HEK293 (cell line): ENCODE results near the gene SDE2.

Experiments
- CTCF ChIA-PET: fragments of 350-600 bp; formaldehyde crosslinking; extraction: SDS; loops from one replicate; lab custom pipeline; 2021; ENCODE audit warnings: antibody characterized with exemption; lab: Yijun Ruan, JAX
- POLR2A ChIA-PET: fragments of 300-600 bp; formaldehyde crosslinking; extraction: SDS; loops from one replicate; lab custom pipeline; 2020; ENCODE audit warnings: antibody characterized with exemption, inconsistent platforms; lab: Yijun Ruan, JAX
- H3K27ac ChIP-seq: fragments of 200-500 bp; sonication (Bioruptor generic); 2 replicates; pipeline ENCODE4 v1.5.1; 2014; ENCODE audit warnings: low read depth, low read length, control low read depth, inconsistent platforms; ENCODE audit errors: extremely low read depth
- H3K36me3 ChIP-seq, 2 experiments: fragments of 200-500 bp in 1 of 2; sonication (Bioruptor generic) in 1 of 2; 1 replicate in 1 of 2; 2 replicates in 1 of 2; pipeline ENCODE4 v1.5.1; 2014 to 2017; ENCODE audit warnings: inconsistent platforms in 2 of 2, low read length in 2 of 2; ENCODE audit not compliant: control insufficient read depth in 2 of 2, insufficient read depth in 1 of 2
- H3K4me1 ChIP-seq: fragments of 200-500 bp; sonication (Bioruptor generic); 2 replicates; pipeline ENCODE4 v1.5.1; 2014; ENCODE audit warnings: mild to moderate bottlenecking, low read length, inconsistent platforms; ENCODE audit not compliant: control insufficient read depth, insufficient read depth
- H3K4me3 ChIP-seq: 2 replicates; pipeline ENCODE4 v1.5.1; 2011; ENCODE audit warnings: low read depth, mild to moderate bottlenecking, control low read depth, low read length, moderate library complexity
- H3K9me3 ChIP-seq: fragments of 200-500 bp; sonication (Bioruptor generic); 2 replicates; pipeline ENCODE4 v1.5.1; 2014; ENCODE audit warnings: low read depth, low read length, inconsistent platforms; ENCODE audit not compliant: control insufficient read depth, insufficient read depth
- CTCF ChIP-seq: fragments of 450-650 bp; formaldehyde crosslinking; IDR thresholded peaks from 2 replicates; pipeline ENCODE4 v1.5.1; 2016; ENCODE audit warnings: missing biosample characterization, missing genetic modification characterization
- HIC1 ChIP-seq: fragments of 450-650 bp; formaldehyde crosslinking; IDR thresholded peaks from 2 replicates; pipeline ENCODE4 v1.5.1; 2016; ENCODE audit warnings: missing biosample characterization, missing genetic modification characterization
- KLF8 ChIP-seq: fragments of 450-650 bp; formaldehyde crosslinking; IDR thresholded peaks from 2 replicates; pipeline ENCODE4 v1.5.1; 2016; ENCODE audit warnings: missing biosample characterization, missing genetic modification characterization
- OVOL3 ChIP-seq: fragments of 450-650 bp; formaldehyde crosslinking; IDR thresholded peaks from 2 replicates; pipeline ENCODE4 v1.5.1; 2016; ENCODE audit warnings: missing biosample characterization, missing genetic modification characterization
- SP2 ChIP-seq: fragments of 450-650 bp; formaldehyde crosslinking; IDR thresholded peaks from 2 replicates; pipeline ENCODE4 v1.5.1; 2016; ENCODE audit warnings: missing biosample characterization, missing genetic modification characterization
- ZNF362 ChIP-seq: fragments of 450-650 bp; formaldehyde crosslinking; IDR thresholded peaks from 2 replicates; pipeline ENCODE4 v1.5.1; 2016; ENCODE audit warnings: missing biosample characterization, missing genetic modification characterization
- ZNF48 ChIP-seq: fragments of 450-650 bp; formaldehyde crosslinking; IDR thresholded peaks from 2 replicates; pipeline ENCODE4 v1.5.1; 2016; ENCODE audit warnings: missing biosample characterization, missing genetic modification characterization
- ZNF529 ChIP-seq: fragments of 450-650 bp; formaldehyde crosslinking; IDR thresholded peaks from 2 replicates; pipeline ENCODE4 v1.5.1; 2017; ENCODE audit warnings: missing genetic modification characterization, missing biosample characterization; ENCODE audit not compliant: insufficient replicate concordance
- ZNF560 ChIP-seq: fragments of 450-650 bp; formaldehyde crosslinking; IDR thresholded peaks from 2 replicates; pipeline ENCODE4 v1.5.1; 2017; ENCODE audit warnings: missing biosample characterization, missing genetic modification characterization, borderline replicate concordance
- ZNF621 ChIP-seq: fragments of 450-650 bp; formaldehyde crosslinking; IDR thresholded peaks from 2 replicates; pipeline ENCODE4 v1.5.1; 2017; ENCODE audit warnings: missing biosample characterization, missing genetic modification characterization
- ZSCAN30 ChIP-seq: fragments of 450-650 bp; IDR thresholded peaks from 2 replicates; pipeline ENCODE4 v1.5.1; 2018; ENCODE audit warnings: missing biosample characterization, mild to moderate bottlenecking, missing genetic modification characterization, moderate library complexity
- TF ChIP-seq, protein P1 (sequence below): fragments of 450-650 bp; formaldehyde crosslinking; IDR thresholded peaks from 2 replicates; pipeline ENCODE4 v1.5.1; 2017; ENCODE audit warnings: missing biosample characterization, missing genetic modification characterization
- TF ChIP-seq, protein P2 (sequence below): fragments of 450-650 bp; formaldehyde crosslinking; IDR thresholded peaks from 2 replicates; pipeline ENCODE4 v1.5.1; 2016; ENCODE audit warnings: missing biosample characterization, missing genetic modification characterization, borderline replicate concordance
- TF ChIP-seq, protein P3 (sequence below): fragments of 450-650 bp; formaldehyde crosslinking; conservative IDR thresholded peaks from 2 replicates; pipeline ENCODE4 v1.5.1; 2016; ENCODE audit warnings: low read depth, missing biosample characterization, missing genetic modification characterization

Gene SDE2

DNA sequence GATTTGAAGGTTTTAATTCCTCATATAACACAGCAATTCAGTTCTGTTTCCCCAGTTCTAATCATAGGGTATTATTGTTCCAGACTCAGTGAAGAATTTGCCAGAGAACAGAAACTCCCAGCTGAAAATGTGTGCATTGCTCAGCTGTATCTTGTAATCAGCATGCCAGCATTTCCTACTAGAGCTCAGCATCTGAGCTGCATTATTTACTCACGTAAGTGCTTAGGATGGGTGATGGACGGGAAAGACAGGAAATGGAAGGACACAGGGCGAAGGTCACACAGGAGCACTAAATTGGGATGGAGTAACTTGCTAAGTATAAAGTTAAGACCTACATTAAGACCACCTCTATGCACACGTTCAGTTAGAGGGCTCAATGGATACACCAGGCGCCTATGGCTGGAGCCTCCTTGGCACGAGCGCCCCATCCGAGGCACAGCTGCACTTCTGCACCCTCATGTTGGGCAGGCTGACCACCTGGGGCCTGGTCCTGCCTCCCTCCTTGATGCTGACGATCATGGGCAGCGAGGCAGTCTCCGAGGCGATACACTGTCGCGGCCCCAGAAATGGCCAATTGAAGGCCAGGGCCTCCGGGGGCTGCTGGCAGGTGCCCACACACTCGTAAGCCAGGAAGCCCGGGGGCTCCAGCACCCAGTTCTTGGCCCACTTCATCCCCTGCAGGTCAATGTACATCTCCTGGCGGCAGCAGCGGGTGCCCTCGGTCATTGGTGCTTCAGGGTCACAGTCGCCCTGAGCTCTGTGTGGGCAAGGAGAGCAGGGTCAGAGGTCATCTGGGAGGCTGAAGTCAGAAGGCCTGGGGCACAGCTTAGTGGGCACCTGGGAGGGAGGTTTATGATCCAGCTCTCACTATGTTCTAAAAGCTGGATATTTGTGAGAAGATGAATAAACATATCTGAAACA, 61.8 kb downstream of the SDE2 start:
- Histone ChIP-seq H3K36me3 (no peaks in the 10 kb centered on the region), H3K4me3 (no peak overlapping the region)
- TF ChIP-seq HIC1 (tag by site-specific recombination) (0 out of 2 replicates have a peak, but pooled peaks have one; percentile 16), ZNF48 (tag by site-specific recombination) (no peak)
- TF ChIP-seq, all 188 proteins: peak for 1
- ChIA-PET POLR2A (interaction anchor here (0.6 to 6.0 kb wide), 4 partner anchors 13 to 135 kb away, joined by 3 to 32 read pairs (median 10); partner anchors contain the start of gene PYCR2), CTCF (interaction anchor here (0.6 to 1.8 kb wide), 8 partner anchors 24 to 463 kb away, joined by 3 to 6 read pairs (median 3); no protein-coding TSS in a partner anchor)
- H3K4me1 ChIP-seq: no peaks in the 10 kb centered on the region
- no peaks in the 10 kb centered on the region for H3K9me3 ChIP-seq
- H3K27ac ChIP-seq: no peak overlapping the region

DNA sequence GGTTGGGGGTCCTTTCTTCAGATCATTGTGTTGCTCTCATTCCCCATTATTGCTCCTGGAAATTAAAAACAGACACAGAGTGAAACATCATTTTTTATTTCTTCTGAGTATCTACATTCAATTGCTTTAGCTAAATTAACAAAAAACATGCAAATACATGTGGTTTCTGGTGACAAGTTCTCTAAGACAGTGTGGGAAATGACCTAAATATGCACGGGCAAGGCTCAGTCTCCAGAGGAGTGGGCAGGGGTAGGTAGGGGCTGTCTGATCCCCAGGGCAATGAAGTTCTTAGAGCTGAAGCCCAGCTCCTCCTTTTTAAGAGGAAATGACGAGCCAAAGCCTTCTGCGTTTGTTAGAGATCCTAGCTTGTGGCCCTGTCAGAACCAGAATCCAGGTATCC, 62.6 kb downstream of the SDE2 start:
- POLR2A ChIA-PET: interaction anchor here (6.0 kb wide), 1 partner anchor 13 kb away, joined by 32 read pairs; the partner anchor contains the start of gene PYCR2
- H3K4me3 ChIP-seq: no peak overlapping the region
- H3K27ac ChIP-seq: no peak overlapping the region
- no peaks in the 10 kb centered on the region for H3K9me3 ChIP-seq
- CTCF ChIA-PET: interaction anchor here (0.5 to 0.8 kb wide), 3 partner anchors 37 to 476 kb away, joined by 3 to 6 read pairs (median 3); no protein-coding TSS in a partner anchor
- no peaks in the 10 kb centered on the region for H3K4me1 ChIP-seq
- H3K36me3 ChIP-seq: no peaks in the 10 kb centered on the region
- no peak for TF ChIP-seq SP2 (tag by site-specific recombination)
- TF ChIP-seq ZNF529: no peak
- no peak for TF ChIP-seq CTCF (tag by site-specific recombination)
- TF ChIP-seq OVOL3 (tag by site-specific recombination): no peak
- no peak for TF ChIP-seq KLF8 (tag by site-specific recombination)
- no peak for TF ChIP-seq ZNF621 (tag by site-specific recombination)
- TF ChIP-seq, protein P1, sequence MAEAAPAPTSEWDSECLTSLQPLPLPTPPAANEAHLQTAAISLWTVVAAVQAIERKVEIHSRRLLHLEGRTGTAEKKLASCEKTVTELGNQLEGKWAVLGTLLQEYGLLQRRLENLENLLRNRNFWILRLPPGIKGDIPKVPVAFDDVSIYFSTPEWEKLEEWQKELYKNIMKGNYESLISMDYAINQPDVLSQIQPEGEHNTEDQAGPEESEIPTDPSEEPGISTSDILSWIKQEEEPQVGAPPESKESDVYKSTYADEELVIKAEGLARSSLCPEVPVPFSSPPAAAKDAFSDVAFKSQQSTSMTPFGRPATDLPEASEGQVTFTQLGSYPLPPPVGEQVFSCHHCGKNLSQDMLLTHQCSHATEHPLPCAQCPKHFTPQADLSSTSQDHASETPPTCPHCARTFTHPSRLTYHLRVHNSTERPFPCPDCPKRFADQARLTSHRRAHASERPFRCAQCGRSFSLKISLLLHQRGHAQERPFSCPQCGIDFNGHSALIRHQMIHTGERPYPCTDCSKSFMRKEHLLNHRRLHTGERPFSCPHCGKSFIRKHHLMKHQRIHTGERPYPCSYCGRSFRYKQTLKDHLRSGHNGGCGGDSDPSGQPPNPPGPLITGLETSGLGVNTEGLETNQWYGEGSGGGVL (tag by site-specific recombination): no peak
- TF ChIP-seq, protein P2, sequence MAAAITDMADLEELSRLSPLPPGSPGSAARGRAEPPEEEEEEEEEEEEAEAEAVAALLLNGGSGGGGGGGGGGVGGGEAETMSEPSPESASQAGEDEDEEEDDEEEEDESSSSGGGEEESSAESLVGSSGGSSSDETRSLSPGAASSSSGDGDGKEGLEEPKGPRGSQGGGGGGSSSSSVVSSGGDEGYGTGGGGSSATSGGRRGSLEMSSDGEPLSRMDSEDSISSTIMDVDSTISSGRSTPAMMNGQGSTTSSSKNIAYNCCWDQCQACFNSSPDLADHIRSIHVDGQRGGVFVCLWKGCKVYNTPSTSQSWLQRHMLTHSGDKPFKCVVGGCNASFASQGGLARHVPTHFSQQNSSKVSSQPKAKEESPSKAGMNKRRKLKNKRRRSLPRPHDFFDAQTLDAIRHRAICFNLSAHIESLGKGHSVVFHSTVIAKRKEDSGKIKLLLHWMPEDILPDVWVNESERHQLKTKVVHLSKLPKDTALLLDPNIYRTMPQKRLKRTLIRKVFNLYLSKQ (tag by site-specific recombination): no peak
- TF ChIP-seq ZSCAN30 (tag by site-specific recombination): no peak
- TF ChIP-seq, protein P3, sequence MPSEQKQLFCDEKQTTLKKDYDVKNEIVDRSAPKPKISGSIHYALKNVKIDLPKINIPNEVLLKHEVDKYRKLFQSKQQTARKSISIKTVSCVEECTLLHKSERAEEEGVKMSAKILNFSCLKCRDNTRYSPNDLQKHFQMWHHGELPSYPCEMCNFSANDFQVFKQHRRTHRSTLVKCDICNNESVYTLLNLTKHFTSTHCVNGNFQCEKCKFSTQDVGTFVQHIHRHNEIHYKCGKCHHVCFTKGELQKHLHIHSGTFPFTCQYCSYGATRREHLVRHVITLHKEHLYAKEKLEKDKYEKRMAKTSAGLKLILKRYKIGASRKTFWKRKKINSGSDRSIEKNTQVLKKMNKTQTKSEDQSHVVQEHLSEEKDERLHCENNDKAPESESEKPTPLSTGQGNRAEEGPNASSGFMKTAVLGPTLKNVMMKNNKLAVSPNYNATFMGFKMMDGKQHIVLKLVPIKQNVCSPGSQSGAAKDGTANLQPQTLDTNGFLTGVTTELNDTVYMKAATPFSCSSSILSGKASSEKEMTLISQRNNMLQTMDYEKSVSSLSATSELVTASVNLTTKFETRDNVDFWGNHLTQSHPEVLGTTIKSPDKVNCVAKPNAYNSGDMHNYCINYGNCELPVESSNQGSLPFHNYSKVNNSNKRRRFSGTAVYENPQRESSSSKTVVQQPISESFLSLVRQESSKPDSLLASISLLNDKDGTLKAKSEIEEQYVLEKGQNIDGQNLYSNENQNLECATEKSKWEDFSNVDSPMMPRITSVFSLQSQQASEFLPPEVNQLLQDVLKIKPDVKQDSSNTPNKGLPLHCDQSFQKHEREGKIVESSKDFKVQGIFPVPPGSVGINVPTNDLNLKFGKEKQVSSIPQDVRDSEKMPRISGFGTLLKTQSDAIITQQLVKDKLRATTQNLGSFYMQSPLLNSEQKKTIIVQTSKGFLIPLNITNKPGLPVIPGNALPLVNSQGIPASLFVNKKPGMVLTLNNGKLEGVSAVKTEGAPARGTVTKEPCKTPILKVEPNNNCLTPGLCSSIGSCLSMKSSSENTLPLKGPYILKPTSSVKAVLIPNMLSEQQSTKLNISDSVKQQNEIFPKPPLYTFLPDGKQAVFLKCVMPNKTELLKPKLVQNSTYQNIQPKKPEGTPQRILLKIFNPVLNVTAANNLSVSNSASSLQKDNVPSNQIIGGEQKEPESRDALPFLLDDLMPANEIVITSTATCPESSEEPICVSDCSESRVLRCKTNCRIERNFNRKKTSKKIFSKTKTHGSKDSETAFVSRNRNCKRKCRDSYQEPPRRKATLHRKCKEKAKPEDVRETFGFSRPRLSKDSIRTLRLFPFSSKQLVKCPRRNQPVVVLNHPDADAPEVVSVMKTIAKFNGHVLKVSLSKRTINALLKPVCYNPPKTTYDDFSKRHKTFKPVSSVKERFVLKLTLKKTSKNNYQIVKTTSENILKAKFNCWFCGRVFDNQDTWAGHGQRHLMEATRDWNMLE (tag by site-specific recombination): no peak
- TF ChIP-seq ZNF362 (tag by site-specific recombination): no peak
- no peak for TF ChIP-seq ZNF560
